ENCODE measurements around the gene CXorf66. TPM values are rescaled to one million over a fixed set of nuclear protein-coding genes. Genes with fewer than 3 reads are reported as not detected.

CXorf66 gene
- total RNA-seq, 1 donor from 2014 or later = not detected

- Histone ChIP-seq H3K79me2 (ENCODE audit: low read depth) (peaks cover 38% of the 10 kb centered on the region), H3K27me3 (no peaks in the 10 kb centered on the region), H3K9ac (no peak overlapping the region), H3K4me1 (no peaks in the 10 kb centered on the region), H3F3A (ENCODE audit: low read depth) (no peaks in the 10 kb centered on the region), H3K4me3 (no peak overlapping the region), H3K4me2 (no peak overlapping the region), H2AFZ (replicated peaks) (no peak overlapping the region), H4K20me1 (ENCODE audit: low read depth) (peaks cover 3% of the 10 kb centered on the region), H3K9me3 (ENCODE audit: low read depth) (no peaks in the 10 kb centered on the region), H3K27ac (no peak overlapping the region), H3K36me3 (no peaks in the 10 kb centered on the region)
- DNase-seq (ENCODE audit: low spot score) = no peak
- TF ChIP-seq EZH2 (IDR thresholded peaks at IDR 0.05) (no peak), EZH2phosphoT487 (IDR thresholded peaks at IDR 0.05) (no peak), CTCF (IDR thresholded peaks at IDR 0.05) (no peak)
- H3K27me3 Mint-ChIP-seq (ENCODE audit: insufficient read depth, low read depth) = no peaks in the 10 kb centered on the region
- H3K9me3 Mint-ChIP-seq = no peaks in the 10 kb centered on the region
- H3K4me1 Mint-ChIP-seq = peaks cover 14% of the 10 kb centered on the region
- no peak overlapping the region for H3K4me3 Mint-ChIP-seq
- no peaks in the 10 kb centered on the region for H3K36me3 Mint-ChIP-seq
- H3K27ac Mint-ChIP-seq = no peak overlapping the region
Observed at GRCh38 chrX:139920316-139920715, 45.0 kb downstream of the CXorf66 start.

DNA sequence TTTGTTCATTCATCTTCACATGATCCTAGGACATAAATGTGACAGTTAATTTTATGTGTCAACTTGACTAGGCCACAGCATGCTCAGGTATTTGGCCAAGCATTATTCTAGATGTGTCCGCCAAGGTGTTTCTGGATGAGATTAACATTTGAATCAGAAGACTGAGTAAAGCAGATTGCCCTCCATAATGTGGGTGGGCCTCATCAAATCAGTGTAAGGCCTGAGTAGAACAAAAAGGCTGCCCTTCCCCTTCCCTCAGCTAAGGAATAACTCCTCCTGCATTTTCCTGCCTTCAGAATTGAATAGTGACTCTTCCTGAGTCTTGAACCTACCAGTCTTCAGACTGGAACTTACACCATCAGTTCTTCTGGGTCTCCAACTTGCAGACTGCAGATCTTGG is 50.9 kb downstream of the CXorf66 start:
- no peak for TF ChIP-seq CTCF (IDR thresholded peaks at IDR 0.05)
- TF ChIP-seq EZH2 (IDR thresholded peaks at IDR 0.05) = no peak
- TF ChIP-seq EZH2phosphoT487 (IDR thresholded peaks at IDR 0.05) = no peak
- Mint-ChIP-seq H3K9me3 (no peaks in the 10 kb centered on the region), H3K27me3 (ENCODE audit: insufficient read depth, low read depth) (no peaks in the 10 kb centered on the region), H3K4me1 (no peaks in the 10 kb centered on the region), H3K36me3 (peaks cover 3% of the 10 kb centered on the region), H3K27ac (no peak overlapping the region), H3K4me3 (no peak overlapping the region)
- no peak for DNase-seq (ENCODE audit: low spot score)
- Histone ChIP-seq H4K20me1 (ENCODE audit: low read depth) (no peaks in the 10 kb centered on the region), H3K79me2 (ENCODE audit: low read depth) (peaks cover 22% of the 10 kb centered on the region), H3K4me2 (no peak overlapping the region), H3K27ac (no peak overlapping the region), H3K4me3 (no peak overlapping the region), H3K9me3 (ENCODE audit: low read depth) (no peaks in the 10 kb centered on the region), H3K36me3 (no peaks in the 10 kb centered on the region), H2AFZ (replicated peaks) (no peak overlapping the region), H3F3A (ENCODE audit: low read depth) (no peaks in the 10 kb centered on the region), H3K27me3 (no peaks in the 10 kb centered on the region), H3K9ac (no peak overlapping the region), H3K4me1 (no peaks in the 10 kb centered on the region)

DNA sequence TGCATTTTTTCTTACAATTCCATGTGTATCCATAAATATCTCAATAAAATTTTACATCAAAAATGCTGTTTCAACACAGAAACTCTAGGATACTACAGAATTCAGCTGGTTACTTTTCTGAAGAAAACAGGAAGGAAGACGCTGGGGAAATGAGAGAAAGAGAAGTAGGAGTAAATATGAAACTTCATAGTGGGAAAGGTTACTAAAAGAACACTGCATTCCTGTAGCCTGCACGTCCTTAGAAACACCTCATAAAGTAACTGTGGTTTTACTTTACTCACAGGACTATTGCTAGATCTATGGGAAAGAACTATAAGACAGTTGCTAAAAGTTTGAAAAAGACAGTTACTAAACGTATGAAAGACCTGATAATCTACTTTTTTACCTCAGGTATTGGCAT is 55.6 kb downstream of the CXorf66 start:
- Histone ChIP-seq H3K4me3 (no peak overlapping the region), H3F3A (ENCODE audit: low read depth) (no peaks in the 10 kb centered on the region), H3K4me2 (no peak overlapping the region), H3K27me3 (no peaks in the 10 kb centered on the region), H3K36me3 (no peaks in the 10 kb centered on the region), H3K9ac (no peak overlapping the region), H3K4me1 (no peaks in the 10 kb centered on the region), H2AFZ (replicated peaks) (no peak overlapping the region), H3K9me3 (ENCODE audit: low read depth) (no peaks in the 10 kb centered on the region), H4K20me1 (ENCODE audit: low read depth) (no peaks in the 10 kb centered on the region), H3K79me2 (ENCODE audit: low read depth) (peaks cover 8% of the 10 kb centered on the region), H3K27ac (no peak overlapping the region)
- DNase-seq (ENCODE audit: low spot score) = no peak
- TF ChIP-seq CTCF (IDR thresholded peaks at IDR 0.05) (no peak), EZH2 (IDR thresholded peaks at IDR 0.05) (no peak), EZH2phosphoT487 (IDR thresholded peaks at IDR 0.05) (no peak)
- Mint-ChIP-seq H3K4me1 (no peaks in the 10 kb centered on the region), H3K27ac (no peak overlapping the region), H3K27me3 (ENCODE audit: insufficient read depth, low read depth) (no peaks in the 10 kb centered on the region), H3K36me3 (peaks cover 7% of the 10 kb centered on the region), H3K9me3 (no peaks in the 10 kb centered on the region), H3K4me3 (no peak overlapping the region)

Data from neural progenitor cell (in vitro differentiated cells).